ENCODE measurements around the gene ADAM8.

Gene ADAM8

DNA sequence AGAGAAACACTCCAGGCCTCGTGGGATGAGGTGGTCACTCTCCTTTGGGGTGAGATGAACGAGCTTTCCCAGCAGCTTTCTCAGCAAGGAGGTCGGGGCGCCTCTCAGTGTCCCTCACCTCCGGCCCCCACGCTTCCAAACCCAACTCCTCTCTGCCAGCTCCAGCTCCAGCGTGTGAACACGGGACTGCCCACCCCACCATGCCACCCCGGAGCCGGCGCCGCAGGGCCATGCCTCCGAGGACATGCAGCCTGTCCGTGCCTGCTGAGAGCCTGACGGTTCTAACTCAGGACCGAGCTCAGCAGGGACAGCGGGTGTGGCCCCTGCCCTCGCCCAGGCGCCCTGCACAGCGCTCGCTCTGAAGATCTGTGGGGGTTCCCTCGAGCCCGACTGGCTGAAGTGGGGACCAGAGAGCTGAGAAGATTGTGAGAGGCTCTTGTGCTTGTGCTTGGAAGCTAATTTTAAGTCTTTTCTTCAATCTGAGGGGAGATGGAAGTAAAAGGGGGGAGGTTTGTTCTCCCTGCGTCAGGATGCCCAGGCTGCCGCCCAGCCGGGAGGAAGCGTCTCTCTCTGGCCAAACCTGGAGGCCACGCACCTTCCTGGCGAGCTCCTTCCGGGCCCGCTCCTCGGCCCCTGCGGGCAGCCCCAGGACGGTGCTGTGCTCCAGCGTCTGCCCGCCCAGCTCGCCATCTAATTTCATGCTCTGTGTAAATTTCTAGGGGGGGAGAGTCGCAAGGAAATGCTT, 5.1 kb upstream of the ADAM8 start:
- no peak overlapping the region for H3K4me3 ChIP-seq (ENCODE audit: low read depth, low read length)
- H3K4me1 ChIP-seq (ENCODE audit: control insufficient read depth, insufficient read depth, low read length, unreplicated experiment): peaks cover 8% of the 10 kb centered on the region
- H3K27me3 ChIP-seq (ENCODE audit: insufficient read depth, low read length): no peaks in the 10 kb centered on the region
- H3K27ac ChIP-seq (ENCODE audit: low read depth, low read length): no peak overlapping the region
- H3K36me3 ChIP-seq (ENCODE audit: insufficient read depth, low read length): peaks cover 15% of the 10 kb centered on the region; the same call in 1 of the 2 replicates
- no peak overlapping the region for H2AFZ ChIP-seq (ENCODE audit: low read length, unreplicated experiment)
- no peaks in the 10 kb centered on the region for H3K79me2 ChIP-seq (ENCODE audit: control insufficient read depth, insufficient read depth, low read length, unreplicated experiment)

GRCh38 chr10:133281084-133281483, 4.4 kb upstream of the ADAM8 start:
- Histone ChIP-seq H3K36me3 (ENCODE audit: insufficient read depth, low read length) (peaks cover 8% of the 10 kb centered on the region; the same call in 1 of the 2 replicates), H3K4me1 (ENCODE audit: control insufficient read depth, insufficient read depth, low read length, unreplicated experiment) (peaks cover 8% of the 10 kb centered on the region), H3K27me3 (ENCODE audit: insufficient read depth, low read length) (peaks cover 5% of the 10 kb centered on the region; the same call in 1 of the 2 replicates), H3K79me2 (ENCODE audit: control insufficient read depth, insufficient read depth, low read length, unreplicated experiment) (no peaks in the 10 kb centered on the region), H3K4me3 (ENCODE audit: low read depth, low read length) (no peak overlapping the region), H2AFZ (ENCODE audit: low read length, unreplicated experiment) (no peak overlapping the region), H3K27ac (ENCODE audit: low read depth, low read length) (no peak overlapping the region)

DNA sequence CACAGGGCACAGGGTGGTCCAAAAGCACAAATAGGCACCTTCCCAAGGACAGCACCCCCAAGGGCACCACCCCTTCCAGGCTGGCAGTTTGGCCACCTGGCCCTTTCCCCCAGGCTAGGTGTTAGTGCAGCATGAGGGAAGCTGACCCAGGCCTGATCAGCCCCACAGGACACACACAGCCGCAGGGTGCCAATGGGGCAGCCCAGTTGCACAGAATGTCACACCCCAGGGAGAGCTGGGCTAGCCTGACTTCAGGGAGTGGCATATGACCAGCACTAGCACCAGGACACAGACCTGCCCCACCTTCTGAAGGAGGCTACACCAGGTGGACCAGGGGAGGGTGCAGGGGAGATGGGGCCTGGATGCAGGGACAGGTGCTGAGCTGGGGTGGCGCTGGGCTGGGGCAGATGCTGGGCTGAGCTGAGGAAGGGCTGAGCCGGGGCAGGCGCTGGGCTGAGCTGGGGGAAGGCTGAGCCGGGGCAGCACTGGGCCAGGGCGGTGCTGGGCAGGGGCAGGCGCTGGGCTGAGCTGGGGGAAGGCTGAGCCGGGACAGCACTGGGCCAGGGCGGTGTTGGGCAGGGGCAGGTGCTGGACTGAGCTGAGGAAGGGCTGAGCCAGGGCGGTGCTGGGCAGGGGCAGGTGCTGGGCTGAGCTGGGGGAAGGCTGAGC, 3.9 kb upstream of the ADAM8 start:
- Histone ChIP-seq H3K27me3 (ENCODE audit: insufficient read depth, low read length) (peaks cover 11% of the 10 kb centered on the region; the same call in 1 of the 2 replicates), H2AFZ (ENCODE audit: low read length, unreplicated experiment) (no peak overlapping the region), H3K27ac (ENCODE audit: low read depth, low read length) (no peak overlapping the region), H3K36me3 (ENCODE audit: insufficient read depth, low read length) (peaks cover 4% of the 10 kb centered on the region; the same call in 1 of the 2 replicates), H3K79me2 (ENCODE audit: control insufficient read depth, insufficient read depth, low read length, unreplicated experiment) (no peaks in the 10 kb centered on the region), H3K4me3 (ENCODE audit: low read depth, low read length) (no peak overlapping the region), H3K4me1 (ENCODE audit: control insufficient read depth, insufficient read depth, low read length, unreplicated experiment) (peaks cover 8% of the 10 kb centered on the region)

DNA sequence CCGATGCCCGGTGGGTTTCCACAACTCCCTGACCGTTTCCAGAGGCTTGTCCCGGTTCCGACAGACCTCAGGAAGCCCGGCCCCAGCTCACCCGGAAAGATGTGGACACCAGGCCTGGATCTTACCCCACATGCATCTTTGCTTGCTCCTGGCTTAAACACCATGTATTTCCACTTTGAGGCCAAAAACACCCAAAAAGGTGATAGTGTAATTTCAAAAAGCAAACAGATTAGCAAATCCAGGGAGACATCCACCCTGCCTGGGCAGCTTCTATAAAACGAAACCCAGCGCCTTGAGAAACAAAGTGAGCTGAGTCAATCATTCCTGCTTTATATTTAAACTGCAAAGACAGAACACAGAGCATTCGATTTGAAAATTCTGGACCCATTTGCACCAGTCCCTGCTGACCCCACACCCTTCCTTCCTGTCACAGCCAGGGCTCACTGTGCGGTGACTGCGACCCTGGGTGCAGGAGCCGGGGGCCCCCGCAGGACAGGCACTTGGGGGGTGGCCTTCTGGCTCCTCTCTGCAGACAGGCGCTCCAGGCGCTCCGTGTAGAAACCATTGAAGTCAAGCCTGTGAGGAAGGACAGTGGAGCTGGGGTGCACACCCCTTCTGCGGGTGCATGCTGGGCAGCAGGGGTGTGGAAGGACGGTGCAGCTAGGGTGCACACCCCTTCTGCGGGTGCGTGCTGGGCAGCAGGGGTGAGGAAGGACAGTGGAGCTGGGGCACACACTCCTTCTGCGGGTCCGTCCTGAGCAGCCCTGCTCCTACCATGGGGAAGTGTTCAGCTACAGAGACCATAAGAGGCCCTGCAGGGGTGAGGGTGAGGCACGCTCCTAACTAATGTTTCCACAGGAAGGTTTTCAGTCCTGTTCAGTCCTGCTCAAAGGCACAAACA, 2.9 kb upstream of the ADAM8 start:
- Histone ChIP-seq H3K27me3 (ENCODE audit: insufficient read depth, low read length) (peaks cover 14% of the 10 kb centered on the region; the same call in 1 of the 2 replicates), H3K4me1 (ENCODE audit: control insufficient read depth, insufficient read depth, low read length, unreplicated experiment) (peaks cover 8% of the 10 kb centered on the region), H3K79me2 (ENCODE audit: control insufficient read depth, insufficient read depth, low read length, unreplicated experiment) (no peaks in the 10 kb centered on the region), H3K27ac (ENCODE audit: low read depth, low read length) (no peak overlapping the region), H3K36me3 (ENCODE audit: insufficient read depth, low read length) (peaks cover under 1% of the 10 kb centered on the region; the same call in 1 of the 2 replicates), H3K4me3 (ENCODE audit: low read depth, low read length) (no peak overlapping the region), H2AFZ (ENCODE audit: low read length, unreplicated experiment) (no peak overlapping the region)

DNA sequence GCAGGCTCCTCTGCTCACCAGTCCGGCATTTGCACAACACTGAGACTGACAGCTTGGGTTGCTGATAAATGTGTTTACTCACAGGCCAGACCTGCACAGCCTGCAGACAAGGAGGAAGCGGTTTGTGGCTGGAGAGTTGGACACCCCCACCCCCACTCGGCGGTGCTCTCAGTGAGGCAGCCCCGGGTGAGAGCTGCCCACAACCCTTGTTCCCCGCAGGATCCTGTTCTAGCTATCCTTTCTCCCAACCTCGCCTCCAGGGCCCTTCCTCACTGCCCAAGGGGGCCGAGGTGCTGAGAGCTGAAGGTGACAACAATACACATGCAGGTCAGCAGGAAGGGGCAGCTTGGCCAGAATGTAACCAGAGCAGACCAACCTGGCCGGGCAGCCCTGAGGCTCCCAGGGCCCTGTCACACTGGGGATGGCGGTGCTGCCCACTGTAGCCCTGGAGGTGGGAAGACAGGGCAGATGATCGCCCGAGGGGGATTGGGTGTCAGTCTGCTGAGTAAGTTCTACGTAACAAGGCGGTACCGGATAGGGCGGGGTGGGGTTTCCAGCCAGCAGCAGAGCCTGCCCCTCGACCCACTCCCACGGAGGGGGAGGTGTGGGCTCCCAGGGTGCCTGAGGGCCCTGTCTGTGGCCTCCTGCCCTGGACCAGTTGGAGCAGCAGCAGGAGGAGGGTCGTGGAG, 2.1 kb upstream of the ADAM8 start:
- Histone ChIP-seq H3K27ac (ENCODE audit: low read depth, low read length) (no peak overlapping the region), H3K4me1 (ENCODE audit: control insufficient read depth, insufficient read depth, low read length, unreplicated experiment) (peaks cover 8% of the 10 kb centered on the region), H3K27me3 (ENCODE audit: insufficient read depth, low read length) (peaks cover 14% of the 10 kb centered on the region; the same call in 1 of the 2 replicates), H3K79me2 (ENCODE audit: control insufficient read depth, insufficient read depth, low read length, unreplicated experiment) (no peaks in the 10 kb centered on the region), H3K36me3 (ENCODE audit: insufficient read depth, low read length) (no peaks in the 10 kb centered on the region), H3K4me3 (ENCODE audit: low read depth, low read length) (no peak overlapping the region), H2AFZ (ENCODE audit: low read length, unreplicated experiment) (no peak overlapping the region)

- H3K79me2 ChIP-seq (ENCODE audit: control insufficient read depth, insufficient read depth, low read length, unreplicated experiment): no peaks in the 10 kb centered on the region
- peaks cover 14% of the 10 kb centered on the region; the same call in 1 of the 2 replicates for H3K27me3 ChIP-seq (ENCODE audit: insufficient read depth, low read length)
- peaks cover 8% of the 10 kb centered on the region for H3K4me1 ChIP-seq (ENCODE audit: control insufficient read depth, insufficient read depth, low read length, unreplicated experiment)
- no peak overlapping the region for H3K27ac ChIP-seq (ENCODE audit: low read depth, low read length)
- no peak overlapping the region for H3K4me3 ChIP-seq (ENCODE audit: low read depth, low read length)
- H2AFZ ChIP-seq (ENCODE audit: low read length, unreplicated experiment): no peak overlapping the region
- H3K36me3 ChIP-seq (ENCODE audit: insufficient read depth, low read length): no peaks in the 10 kb centered on the region
Observed at GRCh38 chr10:133277993-133278576, 1.4 kb upstream of the ADAM8 start.

GRCh38 chr10:133277277-133277992, 767 bp upstream of the ADAM8 start:
- Histone ChIP-seq H3K4me1 (ENCODE audit: control insufficient read depth, insufficient read depth, low read length, unreplicated experiment) (peaks cover 8% of the 10 kb centered on the region), H3K36me3 (ENCODE audit: insufficient read depth, low read length) (no peaks in the 10 kb centered on the region), H2AFZ (ENCODE audit: low read length, unreplicated experiment) (no peak overlapping the region), H3K27ac (ENCODE audit: low read depth, low read length) (no peak overlapping the region), H3K79me2 (ENCODE audit: control insufficient read depth, insufficient read depth, low read length, unreplicated experiment) (no peaks in the 10 kb centered on the region), H3K27me3 (ENCODE audit: insufficient read depth, low read length) (peaks cover 14% of the 10 kb centered on the region; the same call in 1 of the 2 replicates), H3K4me3 (ENCODE audit: low read depth, low read length) (no peak overlapping the region)

DNA sequence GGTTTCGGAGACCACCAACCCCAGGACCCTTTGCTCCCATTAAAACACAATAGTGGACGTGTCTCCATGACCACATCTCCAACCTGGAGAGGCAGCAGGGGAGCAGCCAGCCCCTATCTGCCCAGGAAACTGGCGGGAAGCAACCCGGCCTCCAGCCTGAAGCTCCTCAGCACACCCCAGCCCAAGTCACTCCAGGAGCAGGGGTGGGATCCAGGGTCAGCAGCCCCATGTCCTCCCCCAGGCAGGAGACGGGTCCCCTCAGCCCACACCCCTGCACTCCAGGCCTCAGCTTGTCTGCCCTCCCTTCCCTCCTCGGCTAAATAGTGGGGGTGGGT, 601 bp downstream of the ADAM8 start:
- no peaks in the 10 kb centered on the region for H3K36me3 ChIP-seq (ENCODE audit: insufficient read depth, low read length)
- no peak overlapping the region for H2AFZ ChIP-seq (ENCODE audit: low read length, unreplicated experiment)
- peaks cover 8% of the 10 kb centered on the region for H3K4me1 ChIP-seq (ENCODE audit: control insufficient read depth, insufficient read depth, low read length, unreplicated experiment)
- H3K27ac ChIP-seq (ENCODE audit: low read depth, low read length): no peak overlapping the region
- no peak overlapping the region for H3K4me3 ChIP-seq (ENCODE audit: low read depth, low read length)
- H3K27me3 ChIP-seq (ENCODE audit: insufficient read depth, low read length): peaks cover 14% of the 10 kb centered on the region; the same call in 1 of the 2 replicates
- H3K79me2 ChIP-seq (ENCODE audit: control insufficient read depth, insufficient read depth, low read length, unreplicated experiment): no peaks in the 10 kb centered on the region

- H3K79me2 ChIP-seq (ENCODE audit: control insufficient read depth, insufficient read depth, low read length, unreplicated experiment): no peaks in the 10 kb centered on the region
- peaks cover 14% of the 10 kb centered on the region; the same call in 1 of the 2 replicates for H3K27me3 ChIP-seq (ENCODE audit: insufficient read depth, low read length)
- no peak overlapping the region for H3K27ac ChIP-seq (ENCODE audit: low read depth, low read length)
- H3K36me3 ChIP-seq (ENCODE audit: insufficient read depth, low read length): no peaks in the 10 kb centered on the region
- H3K4me1 ChIP-seq (ENCODE audit: control insufficient read depth, insufficient read depth, low read length, unreplicated experiment): peaks cover 8% of the 10 kb centered on the region
- H3K4me3 ChIP-seq (ENCODE audit: low read depth, low read length): no peak overlapping the region
- H2AFZ ChIP-seq (ENCODE audit: low read length, unreplicated experiment): no peak overlapping the region
Observed at GRCh38 chr10:133275684-133276092, 980 bp downstream of the ADAM8 start.
